ENCODE measurements around the gene ZNF486. TPM values are rescaled to one million over a fixed set of nuclear protein-coding genes. Genes with fewer than 3 reads are reported as not detected.

ZNF486 gene
- total and polyA plus RNA-seq, 2 donors from 2014 or later: 2.6 to 12.9 TPM

Other genes starting within 250 kb of the ZNF486 start
- gene ZNF682, start 127.7 kb upstream of the ZNF486 start, total RNA-seq: 8.6 TPM
- 6.5 TPM for gene ZNF682, start 127.7 kb upstream of the ZNF486 start, polyA plus RNA-seq (ENCODE audit: insufficient read depth, low read depth, low replicate concordance)
- 4.7 TPM for gene ZNF90, start 89.2 kb upstream of the ZNF486 start, total RNA-seq
- 2.3 TPM for gene ZNF90, start 89.2 kb upstream of the ZNF486 start, polyA plus RNA-seq (ENCODE audit: insufficient read depth, low read depth, low replicate concordance)